Nephron progenitor cell (in vitro differentiated cells): ENCODE measurements around the gene SYCP2L.

ENCODE experiments used
- DNase-seq: peaks from one replicate; pipeline ENCODE4 v3.0.0; 2021
- H3K27ac Mint-ChIP-seq: 2 replicates; pipeline ENCODE4 v1.8.0; 2021; ENCODE audit warnings: mild to moderate bottlenecking, moderate library complexity, mixed read lengths
- H3K27me3 Mint-ChIP-seq: 2 replicates; pipeline ENCODE4 v1.8.0; 2021; ENCODE audit warnings: mild to moderate bottlenecking, low read depth, mixed read lengths; ENCODE audit not compliant: poor library complexity
- H3K36me3 Mint-ChIP-seq: 2 replicates; pipeline ENCODE4 v1.8.0; 2021; ENCODE audit warnings: low read depth, mixed read lengths
- H3K4me1 Mint-ChIP-seq: 2 replicates; pipeline ENCODE4 v1.8.0; 2021; ENCODE audit warnings: mixed read lengths
- H3K4me3 Mint-ChIP-seq: 2 replicates; pipeline ENCODE4 v1.8.0; 2021; ENCODE audit warnings: mild to moderate bottlenecking, moderate library complexity, mixed read lengths
- H3K9me3 Mint-ChIP-seq: 2 replicates; pipeline ENCODE4 v1.8.0; 2021; ENCODE audit warnings: mild to moderate bottlenecking, moderate library complexity, mixed read lengths
- TF ChIP-seq, protein P1 (sequence below): fragments of 200-600 bp; sonication (generic); IDR thresholded peaks from 2 replicates; pipeline ENCODE4 v1.5.0; 2021; ENCODE audit warnings: antibody characterized with exemption

SYCP2L gene

DNA sequence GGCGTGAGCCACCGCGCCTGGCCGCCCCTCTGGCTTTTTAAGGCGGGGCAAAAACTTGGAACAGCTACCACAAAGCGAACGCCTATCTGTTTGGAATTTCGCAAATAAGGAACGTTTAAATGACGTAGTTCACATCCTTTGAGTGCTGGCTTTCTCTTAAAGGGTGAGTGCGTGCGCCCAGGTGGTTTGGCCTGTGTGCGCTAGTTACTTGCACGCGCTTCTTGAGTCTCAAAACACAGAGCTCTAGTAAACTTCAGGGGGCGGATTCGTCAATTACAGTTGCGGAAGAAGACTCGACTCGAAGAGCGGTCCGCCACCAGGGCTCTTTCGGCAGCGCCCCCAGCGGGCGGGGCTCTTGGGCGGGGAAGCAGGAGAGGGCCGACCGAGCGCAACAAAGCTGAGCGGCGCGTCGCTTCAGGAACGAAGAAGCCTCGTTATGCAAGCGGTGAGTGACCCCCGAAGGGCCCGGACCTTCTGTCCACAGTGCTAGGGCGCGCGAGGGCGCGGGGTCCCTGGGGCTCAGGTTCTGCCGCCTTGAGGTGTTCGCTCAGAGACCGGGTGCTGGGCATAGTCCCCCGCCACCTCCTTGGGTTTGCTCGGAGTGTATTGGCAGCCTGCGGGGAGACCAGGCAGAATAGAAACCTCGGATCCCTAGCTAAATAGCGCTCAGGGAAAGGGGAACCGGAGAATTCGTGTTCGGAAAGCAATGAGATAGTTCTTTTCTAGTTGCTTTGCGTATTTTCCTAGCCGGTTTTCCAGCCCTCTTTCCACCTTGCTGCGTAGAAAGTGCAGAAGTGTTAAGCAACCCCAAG lies at the start of gene SYCP2L:
Gene SYCP2L (plus strand): TSS at position 362 of the 812 bp plus-strand sequence. CDS start 75 bp downstream, at position 437.
- H3K27me3 Mint-ChIP-seq = peaks cover 71% of the 10 kb centered on the region
- peak within 1 kb of the TSS; percentile 78 for H3K27ac Mint-ChIP-seq
- peaks cover 31% of the 10 kb centered on the region for H3K36me3 Mint-ChIP-seq
- H3K4me3 Mint-ChIP-seq = peak within 1 kb of the TSS; percentile 96
- TF ChIP-seq, protein P1, sequence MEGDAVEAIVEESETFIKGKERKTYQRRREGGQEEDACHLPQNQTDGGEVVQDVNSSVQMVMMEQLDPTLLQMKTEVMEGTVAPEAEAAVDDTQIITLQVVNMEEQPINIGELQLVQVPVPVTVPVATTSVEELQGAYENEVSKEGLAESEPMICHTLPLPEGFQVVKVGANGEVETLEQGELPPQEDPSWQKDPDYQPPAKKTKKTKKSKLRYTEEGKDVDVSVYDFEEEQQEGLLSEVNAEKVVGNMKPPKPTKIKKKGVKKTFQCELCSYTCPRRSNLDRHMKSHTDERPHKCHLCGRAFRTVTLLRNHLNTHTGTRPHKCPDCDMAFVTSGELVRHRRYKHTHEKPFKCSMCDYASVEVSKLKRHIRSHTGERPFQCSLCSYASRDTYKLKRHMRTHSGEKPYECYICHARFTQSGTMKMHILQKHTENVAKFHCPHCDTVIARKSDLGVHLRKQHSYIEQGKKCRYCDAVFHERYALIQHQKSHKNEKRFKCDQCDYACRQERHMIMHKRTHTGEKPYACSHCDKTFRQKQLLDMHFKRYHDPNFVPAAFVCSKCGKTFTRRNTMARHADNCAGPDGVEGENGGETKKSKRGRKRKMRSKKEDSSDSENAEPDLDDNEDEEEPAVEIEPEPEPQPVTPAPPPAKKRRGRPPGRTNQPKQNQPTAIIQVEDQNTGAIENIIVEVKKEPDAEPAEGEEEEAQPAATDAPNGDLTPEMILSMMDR = peak; percentile 56
- H3K9me3 Mint-ChIP-seq = peaks cover 27% of the 10 kb centered on the region
- DNase-seq = peak; percentile 67
- peaks cover 5% of the 10 kb centered on the region for H3K4me1 Mint-ChIP-seq

- peaks cover 21% of the 10 kb centered on the region for H3K4me1 Mint-ChIP-seq
- TF ChIP-seq, protein P1 = no peak
- H3K36me3 Mint-ChIP-seq = peaks cover 22% of the 10 kb centered on the region
- no peak for DNase-seq
- H3K27ac Mint-ChIP-seq = peak overlapping the region; percentile 97
- peaks cover 26% of the 10 kb centered on the region for H3K9me3 Mint-ChIP-seq
- peak overlapping the region; percentile 87 for H3K4me3 Mint-ChIP-seq
- peaks cover 35% of the 10 kb centered on the region for H3K27me3 Mint-ChIP-seq
Observed at GRCh38 chr6:10837622-10837994, 49.2 kb upstream of the SYCP2L start.

DNA sequence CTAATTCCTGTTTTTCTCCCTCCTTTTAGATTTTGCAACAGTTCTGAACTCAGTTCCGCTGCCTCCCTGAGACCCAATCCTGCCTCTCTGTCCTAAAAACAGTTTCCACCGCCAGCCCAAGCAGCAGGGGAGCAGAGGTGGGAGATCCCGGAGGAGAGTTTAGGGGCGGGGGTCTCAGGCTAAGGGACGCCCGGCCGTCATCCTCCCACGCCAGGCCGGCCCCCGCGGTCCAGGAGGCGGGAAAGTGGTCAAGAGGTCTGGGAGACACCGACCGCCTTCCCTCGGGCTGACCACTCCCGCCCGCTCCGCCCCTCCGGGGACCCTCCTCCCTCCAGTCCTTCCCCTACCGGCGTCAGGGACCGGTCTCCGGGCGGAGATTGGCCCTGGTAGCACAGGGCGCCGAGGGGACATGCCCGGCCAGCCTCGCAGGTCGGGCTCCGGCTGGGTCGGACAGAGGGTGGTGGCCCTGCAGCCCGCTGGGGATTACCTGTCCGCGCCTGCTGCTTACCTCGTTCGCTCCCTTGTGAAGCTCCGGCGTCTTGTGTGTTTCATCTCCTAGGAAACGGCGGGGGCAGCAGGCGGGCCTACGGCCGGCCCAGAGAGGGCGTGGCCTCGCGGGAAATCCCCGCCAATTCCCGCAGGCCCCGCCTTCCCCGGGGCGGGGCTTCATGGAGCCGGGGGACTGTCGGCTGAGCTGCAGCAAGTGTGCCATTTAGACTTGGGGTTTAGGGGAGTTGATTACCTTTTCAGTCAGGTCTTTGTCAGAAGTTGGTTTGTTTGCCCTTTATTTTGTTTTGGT lies 48.7 kb upstream of the SYCP2L start, which contains the start of gene MAK:
Gene MAK (minus strand): TSS at position 545 of the 799 bp plus-strand sequence. CDS start 7,891 bp downstream, outside the sequence.
- DNase-seq = peak; percentile 90
- Mint-ChIP-seq H3K4me3 (peak within 1 kb of the TSS; percentile 87), H3K36me3 (peaks cover 18% of the 10 kb centered on the region), H3K9me3 (peaks cover 25% of the 10 kb centered on the region), H3K27me3 (peaks cover 37% of the 10 kb centered on the region), H3K4me1 (peaks cover 21% of the 10 kb centered on the region), H3K27ac (peak within 1 kb of the TSS; percentile 97)
- TF ChIP-seq, protein P1 = no peak

- H3K27ac Mint-ChIP-seq = no peak overlapping the region
Observed at GRCh38 chr6:10838794-10839333, 48.0 kb upstream of the SYCP2L start.

GRCh38 chr6:10843554-10843953 lies 43.3 kb upstream of the SYCP2L start:
- no peak overlapping the region for H3K27ac Mint-ChIP-seq
- peaks cover 6% of the 10 kb centered on the region for H3K36me3 Mint-ChIP-seq
- TF ChIP-seq, protein P1 = no peak
- peaks cover 8% of the 10 kb centered on the region for H3K4me1 Mint-ChIP-seq
- peaks cover 16% of the 10 kb centered on the region for H3K9me3 Mint-ChIP-seq
- no peak overlapping the region for H3K4me3 Mint-ChIP-seq
- peaks cover 43% of the 10 kb centered on the region for H3K27me3 Mint-ChIP-seq
- no peak for DNase-seq

More at GRCh38 chr6:10838794-10839333, 48.0 kb upstream of the SYCP2L start:
- TF ChIP-seq, protein P1 = no peak
- H3K4me1 Mint-ChIP-seq = peaks cover 21% of the 10 kb centered on the region
- no peak for DNase-seq
- H3K36me3 Mint-ChIP-seq = peaks cover 19% of the 10 kb centered on the region
- peak overlapping the region; percentile 87 for H3K4me3 Mint-ChIP-seq
- peaks cover 42% of the 10 kb centered on the region for H3K27me3 Mint-ChIP-seq
- H3K9me3 Mint-ChIP-seq = peaks cover 31% of the 10 kb centered on the region
